Endothelial cell of umbilical vein (primary cell): ENCODE data around the gene KCTD14. TPM values are rescaled to one million over a fixed set of nuclear protein-coding genes. Genes with fewer than 3 reads are reported as not detected.

Experiments used
- BruUV-seq: library from RNA; stranded (reverse); fragments of 400-500 nt; replicated peaks from 2 replicates; lab custom pipeline; 2021; lab: Mats Ljungman, UMichigan
- CTCF ChIA-PET: fragments of 300-600, 350-600 bp; sonication (Branson Sonifier 250); formaldehyde crosslinking; loops from one replicate; lab custom pipeline; 2021; ENCODE audit warnings: antibody characterized with exemption, inconsistent platforms; lab: Charles Lee
- POLR2A ChIA-PET: fragments of 300-600, 350-600 bp; sonication (Branson Sonifier 250); formaldehyde crosslinking; loops from one replicate; lab custom pipeline; 2021; ENCODE audit warnings: antibody characterized with exemption, inconsistent platforms; lab: Charles Lee
- DNase-seq: peaks from one replicate; pipeline ENCODE4 v3.0.0-alpha.2; 2011; ENCODE audit warnings: low read depth, low spot score
- FAIRE-seq: peaks from 2 replicates; lab custom pipeline; 2011; peaks lifted over from hg19 to GRCh38; lab: Jason Lieb, UNC
- H2AFZ ChIP-seq: 2 replicates; pipeline ENCODE4 v1.6.0; 2012; ENCODE audit warnings: low read depth, low read length, control low read depth, inconsistent platforms
- H3K27ac ChIP-seq: 2 replicates; pipeline ENCODE4 v1.5.1; 2011; ENCODE audit warnings: low read depth, mild to moderate bottlenecking, control low read depth, low read length, moderate library complexity; ENCODE audit not compliant: insufficient read depth
- H3K27me3 ChIP-seq, 2 experiments: 2 replicates each; pipeline versions ENCODE4 v1.6.0 to v1.6.1; 2011; ENCODE audit warnings: low read length in 2 of 2, mixed read lengths in 1 of 2; ENCODE audit not compliant: control insufficient read depth in 2 of 2, insufficient read depth in 2 of 2
- H3K36me3 ChIP-seq, 2 experiments: 2 replicates in 1 of 2; 3 replicates in 1 of 2; pipeline ENCODE4 v1.5.1; 2011; ENCODE audit warnings: low read length in 2 of 2, mild to moderate bottlenecking in 1 of 2, moderate library complexity in 1 of 2; ENCODE audit not compliant: control insufficient read depth in 2 of 2, insufficient read depth in 2 of 2; ENCODE audit errors: extremely low read depth in 1 of 2
- H3K4me1 ChIP-seq: 3 replicates; pipeline ENCODE4 v1.5.1; 2011; ENCODE audit warnings: mild to moderate bottlenecking, low read length; ENCODE audit not compliant: control insufficient read depth, insufficient read depth; ENCODE audit errors: extremely low read depth
- H3K4me2 ChIP-seq: 2 replicates; pipeline ENCODE4 v1.6.1; 2011; ENCODE audit warnings: low read length, control low read depth, mixed read lengths; ENCODE audit not compliant: insufficient read depth
- H3K4me3 ChIP-seq, 3 experiments: fragments of 200-600 bp in 1 of 3; sonication (generic), shearing (Covaris generic) in 1 of 3; replicated peaks in 1 of 3; 2 replicates each; pipeline ENCODE4 v1.5.1; 2011 to 2016; ENCODE audit warnings: control low read depth in 3 of 3, low read length in 3 of 3, mild to moderate bottlenecking in 2 of 3, inconsistent platforms in 1 of 3, low read depth in 1 of 3, moderate library complexity in 1 of 3; ENCODE audit not compliant: insufficient read depth in 1 of 3
- H3K79me2 ChIP-seq: 2 replicates; pipeline ENCODE4 v1.6.0; 2012; ENCODE audit warnings: low read length, inconsistent platforms; ENCODE audit not compliant: control insufficient read depth, insufficient read depth
- H3K9ac ChIP-seq: replicated peaks from 2 replicates; pipeline ENCODE3; 2011; ENCODE audit warnings: low read length, control low read depth; ENCODE audit not compliant: insufficient read depth; ENCODE audit errors: extremely low read depth
- H3K9me1 ChIP-seq: replicated peaks from 3 replicates; pipeline ENCODE4 v1.6.0; 2011; ENCODE audit warnings: mild to moderate bottlenecking, low read length; ENCODE audit not compliant: control insufficient read depth, insufficient read depth; ENCODE audit errors: extremely low read depth
- H3K9me3 ChIP-seq: replicated peaks from 2 replicates; pipeline ENCODE4 v1.5.1; 2012; ENCODE audit warnings: low read length, inconsistent platforms; ENCODE audit not compliant: control insufficient read depth, insufficient read depth
- H4K20me1 ChIP-seq: replicated peaks from 2 replicates; pipeline ENCODE3; 2011; ENCODE audit warnings: mild to moderate bottlenecking, low read length; ENCODE audit not compliant: control insufficient read depth, insufficient read depth; ENCODE audit errors: extremely low read depth
- EZH2 ChIP-seq: IDR thresholded peaks from 2 replicates; pipeline ENCODE4 v1.6.1; 2012; ENCODE audit warnings: borderline replicate concordance, low read depth, mild to moderate bottlenecking, moderate library complexity, low read length, inconsistent platforms; ENCODE audit not compliant: severe bottlenecking
- FOS ChIP-seq: IDR thresholded peaks from 2 replicates; pipeline ENCODE4 v1.6.1; 2011; ENCODE audit warnings: mild to moderate bottlenecking, low read length, moderate library complexity, borderline replicate concordance; ENCODE audit not compliant: insufficient read depth
- GATA2 ChIP-seq: IDR thresholded peaks from 2 replicates; pipeline ENCODE4 v1.7.0; 2011; ENCODE audit warnings: low read depth, mild to moderate bottlenecking, moderate library complexity, mixed read lengths, low read length; ENCODE audit not compliant: insufficient read length, insufficient read depth
- JUN ChIP-seq: IDR thresholded peaks from 2 replicates; pipeline ENCODE4 v1.6.1; 2011; ENCODE audit warnings: borderline replicate concordance, low read depth; ENCODE audit not compliant: insufficient read length, insufficient read depth
- MYC ChIP-seq: IDR thresholded peaks from one replicate; pipeline ENCODE4 v1.6.1; 2011; ENCODE audit warnings: mild to moderate bottlenecking, low read depth, low read length
- POLR2A ChIP-seq: IDR thresholded peaks from 2 replicates; pipeline ENCODE4 v1.6.1; 2012; ENCODE audit warnings: low read depth, mild to moderate bottlenecking, control low read depth, low read length
- POLR2AphosphoS5 ChIP-seq: IDR thresholded peaks from 2 replicates; pipeline ENCODE4 v1.6.1; 2012; ENCODE audit warnings: low read depth, mild to moderate bottlenecking, control low read depth, low read length, moderate library complexity; ENCODE audit not compliant: insufficient read depth
- dilution Hi-C: fragments of 300-500 bp; cut with MboI; formaldehyde crosslinking; loops from one replicate; pipeline ENCODE4 v1.15.0; 2019; ENCODE audit warnings: low sequenced_read_pairs; ENCODE audit not compliant: extremely low pct_ligation_motif_present
- intact Hi-C: fragments of 100-400 bp; cut with micrococcal nuclease; formaldehyde crosslinking; loops from one replicate; pipeline ENCODE4 v1.10.0; 2022
- polyA plus RNA-seq, 4 experiments: library from polyadenylated mRNA; depleted of rRNA in 3 of 4; stranded (reverse) in 3 of 4; unstranded in 1 of 4; fragments of >200 nt; gene quantifications; 2 replicates each; pipeline versions ENCODE4 v1.2.1 to v1.2.3, GENCODE V29; 2011 to 2012; ENCODE audit warnings: missing spikeins in 1 of 4
- total RNA-seq: library from RNA; stranded (reverse); gene quantifications from 2 replicates; pipeline ENCODE4 v1.2.3, GENCODE V29; 2021
- TF ChIP-seq, protein P1 (sequence below): IDR thresholded peaks from 2 replicates; pipeline ENCODE4 v1.6.1; 2011; ENCODE audit not compliant: insufficient read depth, insufficient read length
- TF ChIP-seq, protein P2 (sequence below), 2 donors: IDR thresholded peaks; 1 replicate in 1 of 2; 2 replicates in 1 of 2; pipeline ENCODE4 v1.5.1; 2011; ENCODE audit warnings: low read length in 2 of 2, mild to moderate bottlenecking in 2 of 2, moderate library complexity in 2 of 2, control low read depth in 1 of 2, inconsistent platforms in 1 of 2, low read depth in 1 of 2; ENCODE audit not compliant: insufficient read depth in 1 of 2; ENCODE audit errors: extremely low read depth in 1 of 2

KCTD14 gene
- total and polyA plus RNA-seq, 2 donors (not counting 3 experiments of a cell fraction or from before 2014, with no cell fraction given) = 0.57 to 1.8 TPM

DNA sequence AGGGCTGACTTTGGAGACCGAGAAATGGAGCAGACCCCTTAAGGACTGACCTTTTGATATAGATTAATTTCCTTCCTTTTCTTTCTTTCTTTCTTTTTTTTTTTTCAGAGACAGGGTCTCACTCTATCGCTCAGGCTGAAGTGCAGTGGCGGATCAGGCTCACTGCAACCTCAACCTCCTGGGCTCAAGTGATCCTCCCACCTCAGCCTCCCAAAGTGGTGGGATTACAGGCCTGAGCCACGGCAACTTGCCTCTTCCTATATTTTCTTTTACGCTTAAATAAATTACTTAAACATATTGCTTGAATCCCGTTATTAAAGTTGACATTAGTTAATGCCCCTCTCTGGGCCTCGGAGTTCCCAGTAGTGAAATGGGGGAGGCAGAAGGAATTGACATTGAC lies 350 bp upstream of the KCTD14 start:
- Histone ChIP-seq H3K27me3 (no peaks in the 10 kb centered on the region), H3K4me3 (peak overlapping the region in 2 of 3 experiments; percentile 31 to 41), H3K4me1 (peaks cover 5% of the 10 kb centered on the region), H3K9me3 (no peaks in the 10 kb centered on the region), H3K9ac (no peak overlapping the region), H3K4me2 (peak overlapping the region; percentile 80), H3K27ac (no peak overlapping the region), H3K79me2 (no peaks in the 10 kb centered on the region), H3K9me1 (no peaks in the 10 kb centered on the region), H2AFZ (peak overlapping the region; percentile 100), H3K36me3 (no peaks in the 10 kb centered on the region), H4K20me1 (no peaks in the 10 kb centered on the region)
- BruUV-seq = no TSS peak
- ChIA-PET CTCF (no interaction called here), POLR2A (no interaction called here)
- no peak for TF ChIP-seq MYC
- no peak for TF ChIP-seq FOS
- TF ChIP-seq EZH2 = no peak
- no peak for TF ChIP-seq POLR2AphosphoS5
- TF ChIP-seq, protein P1, sequence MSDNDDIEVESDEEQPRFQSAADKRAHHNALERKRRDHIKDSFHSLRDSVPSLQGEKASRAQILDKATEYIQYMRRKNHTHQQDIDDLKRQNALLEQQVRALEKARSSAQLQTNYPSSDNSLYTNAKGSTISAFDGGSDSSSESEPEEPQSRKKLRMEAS = no peak
- no peak for TF ChIP-seq JUN
- intact Hi-C loops = no loop called here
- DNase-seq = no peak
- no peak for FAIRE-seq
- dilution Hi-C loops = no loop called here

DNA sequence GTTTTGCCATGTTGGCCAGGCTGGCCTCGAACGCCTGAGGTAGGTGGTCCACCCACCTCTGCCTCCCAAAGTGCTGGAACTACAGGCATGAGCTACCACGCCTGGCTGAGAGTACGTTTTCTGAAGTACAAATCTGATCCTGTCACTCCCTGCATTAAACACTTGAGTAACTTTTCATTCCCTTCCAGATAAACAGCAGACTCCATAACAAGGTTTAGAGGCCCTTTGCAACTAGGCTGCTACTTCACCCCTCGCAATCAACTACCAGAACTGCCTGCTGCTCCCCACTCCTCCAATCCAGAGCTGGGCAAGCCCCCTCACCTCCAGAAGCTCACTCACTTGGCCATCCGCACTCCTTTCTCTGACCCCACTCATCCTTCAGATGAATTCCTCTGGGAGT lies 1.5 kb downstream of the KCTD14 start:
- H3K9me3 ChIP-seq = no peaks in the 10 kb centered on the region
- no peak overlapping the region for H3K4me3 ChIP-seq
- DNase-seq = no peak
- H3K4me1 ChIP-seq = peaks cover 5% of the 10 kb centered on the region
- FAIRE-seq = no peak
- H3K27me3 ChIP-seq = no peaks in the 10 kb centered on the region
- H2AFZ ChIP-seq = no peak overlapping the region
- H4K20me1 ChIP-seq = no peaks in the 10 kb centered on the region
- dilution Hi-C loops (no loop called here), intact Hi-C loops (no loop called here)
- ChIA-PET CTCF (interaction anchor here (0.7 to 3.4 kb wide), 6 partner anchors 9 to 30 kb away, joined by 4 to 12 read pairs (median 8); no protein-coding TSS in a partner anchor), POLR2A (no interaction called here)
- no peaks in the 10 kb centered on the region for H3K79me2 ChIP-seq
- TF ChIP-seq JUN (no peak), MYC (no peak), GATA2 (no peak), POLR2A (no peak), POLR2AphosphoS5 (no peak), FOS (no peak), EZH2 (no peak)
- TF ChIP-seq, protein P1 = no peak
- TF ChIP-seq, protein P2, sequence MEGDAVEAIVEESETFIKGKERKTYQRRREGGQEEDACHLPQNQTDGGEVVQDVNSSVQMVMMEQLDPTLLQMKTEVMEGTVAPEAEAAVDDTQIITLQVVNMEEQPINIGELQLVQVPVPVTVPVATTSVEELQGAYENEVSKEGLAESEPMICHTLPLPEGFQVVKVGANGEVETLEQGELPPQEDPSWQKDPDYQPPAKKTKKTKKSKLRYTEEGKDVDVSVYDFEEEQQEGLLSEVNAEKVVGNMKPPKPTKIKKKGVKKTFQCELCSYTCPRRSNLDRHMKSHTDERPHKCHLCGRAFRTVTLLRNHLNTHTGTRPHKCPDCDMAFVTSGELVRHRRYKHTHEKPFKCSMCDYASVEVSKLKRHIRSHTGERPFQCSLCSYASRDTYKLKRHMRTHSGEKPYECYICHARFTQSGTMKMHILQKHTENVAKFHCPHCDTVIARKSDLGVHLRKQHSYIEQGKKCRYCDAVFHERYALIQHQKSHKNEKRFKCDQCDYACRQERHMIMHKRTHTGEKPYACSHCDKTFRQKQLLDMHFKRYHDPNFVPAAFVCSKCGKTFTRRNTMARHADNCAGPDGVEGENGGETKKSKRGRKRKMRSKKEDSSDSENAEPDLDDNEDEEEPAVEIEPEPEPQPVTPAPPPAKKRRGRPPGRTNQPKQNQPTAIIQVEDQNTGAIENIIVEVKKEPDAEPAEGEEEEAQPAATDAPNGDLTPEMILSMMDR (IDR thresholded peaks at IDR 0.05; ENCODE audit: extremely low read depth in 1 of 2, insufficient read depth in 1 of 2, low read depth in 1 of 2, low read length in 2 of 2) = no peak
- no peaks in the 10 kb centered on the region for H3K9me1 ChIP-seq
- H3K9ac ChIP-seq = no peak overlapping the region
- no peak overlapping the region for H3K27ac ChIP-seq
- no peak overlapping the region for H3K4me2 ChIP-seq
- BruUV-seq = no TSS peak
- no peaks in the 10 kb centered on the region for H3K36me3 ChIP-seq
